GM12878 (cell line): ENCODE results near the gene ENTPD3. TPM values are rescaled to one million over a fixed set of nuclear protein-coding genes. Genes with fewer than 3 reads are reported as not detected.

Experiments
- ATF7 ChIP-seq: fragments of 450-650 bp; IDR thresholded peaks from 2 replicates; pipeline ENCODE4 v1.6.1; 2016; ENCODE audit warnings: low read depth, mild to moderate bottlenecking
- BMI1 ChIP-seq: fragments of 450-650 bp; IDR thresholded peaks from 2 replicates; pipeline ENCODE4 v1.6.1; 2016; ENCODE audit warnings: mild to moderate bottlenecking, moderate library complexity, borderline replicate concordance
- BRCA1 ChIP-seq: IDR thresholded peaks from 2 replicates; pipeline ENCODE4 v1.6.1; 2011; ENCODE audit warnings: low read depth, low read length, improper control_type of control experiment
- E2F4 ChIP-seq: IDR thresholded peaks from 2 replicates; pipeline ENCODE4 v1.6.1; 2012; ENCODE audit warnings: low read depth, low read length, improper control_type of control experiment
- ESRRA ChIP-seq: IDR thresholded peaks from 2 replicates; pipeline ENCODE4 v1.6.1; 2012; ENCODE audit warnings: mild to moderate bottlenecking, low read length, improper control_type of control experiment
- ETV6 ChIP-seq, 2 experiments: fragments of 450-650 bp in 1 of 2; IDR thresholded peaks in 1 of 2; conservative IDR thresholded peaks in 1 of 2; 2 replicates each; pipeline ENCODE4 v1.6.1; 2014; ENCODE audit warnings: antibody characterized with exemption in 1 of 2, borderline replicate concordance in 1 of 2, low read depth in 1 of 2, mild to moderate bottlenecking in 1 of 2, moderate library complexity in 1 of 2
- FOXK2 ChIP-seq: fragments of 450-650 bp; IDR thresholded peaks from 2 replicates; pipeline ENCODE4 v1.6.1; 2017; ENCODE audit warnings: mild to moderate bottlenecking, moderate library complexity
- KAT2A ChIP-seq: conservative IDR thresholded peaks from 2 replicates; pipeline ENCODE4 v1.6.1; 2011; ENCODE audit warnings: low read depth, low read length; ENCODE audit not compliant: control insufficient read depth
- KDM1A ChIP-seq: fragments of 200-600 bp; sonication (generic); IDR thresholded peaks from 2 replicates; pipeline ENCODE4 v1.6.1; 2016; ENCODE audit warnings: borderline replicate concordance
- MEF2B ChIP-seq: fragments of 450-650 bp; IDR thresholded peaks from 2 replicates; pipeline ENCODE4 v1.6.1; 2018; ENCODE audit warnings: mild to moderate bottlenecking, moderate library complexity; ENCODE audit not compliant: partially characterized antibody, poor library complexity, severe bottlenecking
- MXI1 ChIP-seq: fragments of 150-350 bp; IDR thresholded peaks from 2 replicates; pipeline ENCODE4 v1.6.1; 2011; ENCODE audit warnings: low read depth, mild to moderate bottlenecking, inconsistent platforms, low read length, improper control_type of control experiment
- NBN ChIP-seq: fragments of 450-650 bp; IDR thresholded peaks from 2 replicates; pipeline ENCODE4 v1.6.1; 2016
- PML ChIP-seq: IDR thresholded peaks from 2 replicates; pipeline ENCODE4 v1.6.1; 2012; ENCODE audit warnings: low read length, inconsistent platforms
- POLR2A ChIP-seq: IDR thresholded peaks from 2 replicates; pipeline ENCODE4 v1.6.1; 2011; ENCODE audit warnings: low read depth, mild to moderate bottlenecking, low read length
- POU2F2 ChIP-seq: IDR thresholded peaks from 3 replicates; pipeline ENCODE4 v1.6.1; 2011; ENCODE audit warnings: low read depth, mild to moderate bottlenecking, low read length, borderline replicate concordance
- RUNX3 ChIP-seq: IDR thresholded peaks from 2 replicates; pipeline ENCODE4 v1.6.1; 2012; ENCODE audit warnings: low read length, inconsistent platforms
- SIX5 ChIP-seq: IDR thresholded peaks from 2 replicates; pipeline ENCODE4 v1.6.1; 2011; ENCODE audit warnings: mild to moderate bottlenecking, low read depth, low read length, moderate library complexity; ENCODE audit not compliant: severe bottlenecking
- SMAD5 ChIP-seq: IDR thresholded peaks from 2 replicates; pipeline ENCODE4 v1.6.1; 2016; ENCODE audit warnings: antibody characterized with exemption, low read depth
- SMC3 ChIP-seq: IDR thresholded peaks from 2 replicates; pipeline ENCODE4 v1.6.1; 2011; ENCODE audit warnings: low read length, improper control_type of control experiment, borderline replicate concordance
- STAT1 ChIP-seq: fragments of 450-650 bp; conservative IDR thresholded peaks from 2 replicates; pipeline ENCODE4 v1.6.1; 2014; ENCODE audit warnings: antibody characterized with exemption, mild to moderate bottlenecking
- TAF1 ChIP-seq: IDR thresholded peaks from 2 replicates; pipeline ENCODE4 v1.6.1; 2011; ENCODE audit warnings: mild to moderate bottlenecking, low read depth, low read length, borderline replicate concordance
- TCF12 ChIP-seq: IDR thresholded peaks from 2 replicates; pipeline ENCODE4 v1.6.1; 2011; ENCODE audit warnings: low read depth, mild to moderate bottlenecking, low read length
- TCF3 ChIP-seq: IDR thresholded peaks from 2 replicates; pipeline ENCODE4 v1.6.1; 2012; ENCODE audit warnings: low read depth, mild to moderate bottlenecking, low read length, borderline replicate concordance; ENCODE audit not compliant: insufficient read depth
- WRNIP1 ChIP-seq: IDR thresholded peaks from 2 replicates; pipeline ENCODE4 v1.6.1; 2011; ENCODE audit warnings: low read depth, low read length, improper control_type of control experiment, borderline replicate concordance
- ZSCAN29 ChIP-seq: fragments of 450-650 bp; IDR thresholded peaks from 2 replicates; pipeline ENCODE4 v1.6.1; 2017; ENCODE audit warnings: mild to moderate bottlenecking, moderate library complexity
- polyA plus RNA-seq, 11 experiments: library from polyadenylated mRNA; depleted of rRNA in 4 of 11; unstranded in 6 of 11; stranded (reverse) in 5 of 11; fragments of >200 nt; fragmentation: Nextera tagmentation in 4 of 11; fragmentation: Illumina TruSeq in 1 of 11; extraction: Ambion mirVana in 4 of 11; extraction: Trizol in 1 of 11; gene quantifications; 1 replicate in 1 of 11; 2 replicates in 10 of 11; pipeline versions ENCODE4 v1.2.1 to v1.2.3, GENCODE V29; 2011 to 2016; ENCODE audit warnings: inconsistent platforms in 2 of 11, missing spikeins in 2 of 11, low read depth in 1 of 11
- total RNA-seq, 4 experiments: library from RNA; depleted of rRNA in 3 of 4; stranded (reverse); fragments of >200 nt in 3 of 4; fragmentation: Illumina TruSeq in 1 of 4; extraction: Trizol in 1 of 4; gene quantifications; 2 replicates each; pipeline versions ENCODE4 v1.2.1 to v1.2.3, GENCODE V29; 2013 to 2021
- TF ChIP-seq, protein P1 (sequence below): fragments of 450-650 bp; IDR thresholded peaks from 2 replicates; pipeline ENCODE4 v1.6.1; 2017; ENCODE audit warnings: antibody characterized with exemption, mild to moderate bottlenecking, moderate library complexity

Gene ENTPD3
- total and polyA plus RNA-seq, 10 of the 15 experiments (the other 5 are each of a cell fraction or from before 2014, with no cell fraction given) = 0.03 TPM; not detected in 9

- TF ChIP-seq KAT2A (no peak), ATF7 (peak; percentile 46; the same call in 1 of the 2 replicates), ETV6 (conservative IDR thresholded peaks at IDR 0.05 in 1 of 2, IDR thresholded peaks at IDR 0.05 in 1 of 2; ENCODE audit: borderline replicate concordance in 1 of 2, low read depth in 1 of 2) (peak in 1 of 2 experiments; percentile 46; a peak in 1 of 4 replicates), MXI1 (peak; percentile 93), TCF12 (0 out of 2 replicates have a peak, but pooled peaks have one; percentile 9), E2F4 (no peak), RUNX3 (peak; percentile 68), SMAD5 (peak; percentile 92; the same call in 1 of the 2 replicates), TAF1 (peak; percentile 95), STAT1 (no peak), BRCA1 (no peak), NBN (0 out of 2 replicates have a peak, but pooled peaks have one; percentile 71), ESRRA (no peak), MEF2B (no peak), POU2F2 (0 out of 3 replicates have a peak, but pooled peaks have one; percentile 80), BMI1 (no peak), SIX5 (peak; percentile 30), TCF3 (0 out of 2 replicates have a peak, but pooled peaks have one; percentile 39), SMC3 (no peak), PML (peak; percentile 97), ZSCAN29 (no peak), KDM1A (no peak), FOXK2 (peak; percentile 54; the same call in 1 of the 2 replicates), POLR2A (peak; percentile 99), WRNIP1 (no peak)
- TF ChIP-seq, protein P1, sequence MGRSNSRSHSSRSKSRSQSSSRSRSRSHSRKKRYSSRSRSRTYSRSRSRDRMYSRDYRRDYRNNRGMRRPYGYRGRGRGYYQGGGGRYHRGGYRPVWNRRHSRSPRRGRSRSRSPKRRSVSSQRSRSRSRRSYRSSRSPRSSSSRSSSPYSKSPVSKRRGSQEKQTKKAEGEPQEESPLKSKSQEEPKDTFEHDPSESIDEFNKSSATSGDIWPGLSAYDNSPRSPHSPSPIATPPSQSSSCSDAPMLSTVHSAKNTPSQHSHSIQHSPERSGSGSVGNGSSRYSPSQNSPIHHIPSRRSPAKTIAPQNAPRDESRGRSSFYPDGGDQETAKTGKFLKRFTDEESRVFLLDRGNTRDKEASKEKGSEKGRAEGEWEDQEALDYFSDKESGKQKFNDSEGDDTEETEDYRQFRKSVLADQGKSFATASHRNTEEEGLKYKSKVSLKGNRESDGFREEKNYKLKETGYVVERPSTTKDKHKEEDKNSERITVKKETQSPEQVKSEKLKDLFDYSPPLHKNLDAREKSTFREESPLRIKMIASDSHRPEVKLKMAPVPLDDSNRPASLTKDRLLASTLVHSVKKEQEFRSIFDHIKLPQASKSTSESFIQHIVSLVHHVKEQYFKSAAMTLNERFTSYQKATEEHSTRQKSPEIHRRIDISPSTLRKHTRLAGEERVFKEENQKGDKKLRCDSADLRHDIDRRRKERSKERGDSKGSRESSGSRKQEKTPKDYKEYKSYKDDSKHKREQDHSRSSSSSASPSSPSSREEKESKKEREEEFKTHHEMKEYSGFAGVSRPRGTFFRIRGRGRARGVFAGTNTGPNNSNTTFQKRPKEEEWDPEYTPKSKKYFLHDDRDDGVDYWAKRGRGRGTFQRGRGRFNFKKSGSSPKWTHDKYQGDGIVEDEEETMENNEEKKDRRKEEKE = no peak
Measured at GRCh38 chr3:40456940-40457823, 70.2 kb downstream of the ENTPD3 start, which contains the start of gene RPL14 (continued).
